NCI-H460 (cell line): ENCODE measurements around the gene SAXO1. TPM values are rescaled to one million over a fixed set of nuclear protein-coding genes. Genes with fewer than 3 reads are reported as not detected.

ENCODE experiments used
- DNase-seq: peaks from one replicate; pipeline ENCODE4 v3.0.0-alpha.2; 2016; ENCODE audit warnings: low read depth; ENCODE audit errors: extremely low read depth
- total RNA-seq: library from RNA; depleted of rRNA; stranded (reverse); fragments of >200 nt; shearing (Covaris generic); gene quantifications from 2 replicates; pipeline ENCODE4 v1.2.3, GENCODE V29; 2014

SAXO1 gene
- total RNA-seq, 1 experiment from 2014 or later: not detected

GRCh38 chr9:18921366-18922075 lies 111.5 kb downstream of the SAXO1 start:
- DNase-seq: no peak

GRCh38 chr9:18920141-18921084 lies 112.6 kb downstream of the SAXO1 start:
- DNase-seq: no peak

- DNase-seq: no peak
These were observed 121.2 kb downstream of the SAXO1 start for GRCh38 chr9:18911714-18912342.

GRCh38 chr9:18910916-18911315 lies 122.1 kb downstream of the SAXO1 start:
- DNase-seq: no peak

GRCh38 chr9:18910435-18910834 lies 122.6 kb downstream of the SAXO1 start:
- DNase-seq: no peak

GRCh38 chr9:18909140-18910018 lies 123.6 kb downstream of the SAXO1 start:
- DNase-seq: no peak

- no peak for DNase-seq
These were observed 124.9 kb downstream of the SAXO1 start for GRCh38 chr9:18907927-18908625.

GRCh38 chr9:18906656-18907395 lies 126.2 kb downstream of the SAXO1 start:
- DNase-seq: no peak

- DNase-seq: no peak
These were observed 127.0 kb downstream of the SAXO1 start for GRCh38 chr9:18905883-18906629.

- no peak for DNase-seq
These were observed 127.8 kb downstream of the SAXO1 start for GRCh38 chr9:18905028-18905882.

GRCh38 chr9:18903450-18903849 lies 129.6 kb downstream of the SAXO1 start:
- DNase-seq: no peak

GRCh38 chr9:18896531-18897179 lies 136.4 kb downstream of the SAXO1 start:
- no peak for DNase-seq

- no peak for DNase-seq
These were observed 137.0 kb downstream of the SAXO1 start for GRCh38 chr9:18896004-18896403.

GRCh38 chr9:18893491-18893890 lies 139.5 kb downstream of the SAXO1 start:
- DNase-seq: no peak

GRCh38 chr9:18893046-18893445 lies 140.0 kb downstream of the SAXO1 start:
- DNase-seq: no peak

- DNase-seq: no peak
These were observed 140.9 kb downstream of the SAXO1 start for GRCh38 chr9:18891946-18892670.
